CD4-positive, alpha-beta T cell treated with Interleukin-21 for 1 hour (primary cell): ENCODE data around the gene ZBTB7C.

ENCODE experiments used
- DNase-seq: peaks from one replicate; pipeline ENCODE4 v3.0.0-alpha.2; 2020

ZBTB7C gene

GRCh38 chr18:48003426-48004349, 405.5 kb downstream of the ZBTB7C start:
- no peak for DNase-seq

GRCh38 chr18:48002933-48003365, 406.2 kb downstream of the ZBTB7C start:
- no peak for DNase-seq

DNA sequence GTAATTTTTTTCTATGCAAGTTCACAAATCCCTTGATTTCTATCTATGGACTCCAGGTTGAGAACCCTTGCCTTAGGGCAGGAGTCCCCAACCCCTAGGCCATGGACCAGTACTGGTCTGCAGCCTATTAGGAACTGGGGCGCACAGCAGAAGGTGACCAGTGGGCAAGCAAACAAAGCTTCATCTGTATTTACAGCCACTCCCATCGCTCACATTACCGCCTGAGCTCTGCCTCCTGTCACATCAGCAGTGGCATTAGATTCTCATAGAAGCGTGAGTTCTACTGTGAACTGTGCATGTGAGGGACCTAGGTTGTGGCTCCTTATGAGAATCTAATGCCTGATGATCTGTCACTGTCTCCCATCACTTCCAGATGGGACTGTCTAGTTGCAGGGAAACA, 408.5 kb downstream of the ZBTB7C start:
- no peak for DNase-seq

DNA sequence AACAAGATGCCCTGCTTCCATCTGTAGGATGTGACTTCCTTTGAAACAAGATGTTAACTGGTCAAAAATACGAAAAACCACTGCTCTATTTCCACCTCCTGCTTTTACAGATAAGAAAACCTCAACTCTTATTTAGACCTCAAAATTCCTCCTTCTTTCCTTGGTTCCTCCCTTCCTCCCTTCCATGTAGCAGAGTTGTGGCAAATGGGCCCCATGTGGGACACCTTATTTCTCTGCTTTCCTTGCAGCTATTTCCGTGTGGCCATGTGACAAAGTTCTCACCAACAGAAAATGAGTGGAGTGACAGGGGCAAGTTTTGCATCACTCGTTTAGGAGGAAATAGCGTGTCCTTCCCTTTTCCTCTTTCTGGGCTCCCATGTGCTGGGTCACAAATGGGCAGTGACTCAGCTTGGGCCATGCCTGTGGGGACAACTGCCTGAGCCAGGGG, 409.4 kb downstream of the ZBTB7C start:
- DNase-seq = no peak

DNA sequence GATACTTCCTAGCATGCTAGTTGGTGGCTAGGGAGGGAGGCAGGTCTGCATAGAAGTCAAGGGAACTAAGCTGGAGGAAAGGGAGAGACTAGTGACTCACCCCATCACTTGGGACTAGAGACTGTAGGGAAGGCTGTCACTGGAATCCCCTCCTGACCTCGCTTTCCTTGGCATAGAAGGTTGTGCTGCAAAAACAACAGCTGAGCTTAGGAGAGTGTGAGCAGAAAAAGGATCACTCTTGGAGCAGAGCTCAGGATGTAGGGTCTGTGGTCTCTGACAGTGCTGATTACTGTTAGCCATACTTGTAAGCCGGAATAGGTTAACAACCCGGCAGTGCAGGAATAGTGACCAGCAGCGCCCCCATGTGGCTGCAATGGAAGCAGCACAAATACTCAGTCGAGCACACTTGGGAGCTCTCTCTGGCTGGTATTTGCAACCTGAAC, 411.8 kb downstream of the ZBTB7C start:
- no peak for DNase-seq

GRCh38 chr18:47996091-47996541, 413.1 kb downstream of the ZBTB7C start:
- no peak for DNase-seq

DNA sequence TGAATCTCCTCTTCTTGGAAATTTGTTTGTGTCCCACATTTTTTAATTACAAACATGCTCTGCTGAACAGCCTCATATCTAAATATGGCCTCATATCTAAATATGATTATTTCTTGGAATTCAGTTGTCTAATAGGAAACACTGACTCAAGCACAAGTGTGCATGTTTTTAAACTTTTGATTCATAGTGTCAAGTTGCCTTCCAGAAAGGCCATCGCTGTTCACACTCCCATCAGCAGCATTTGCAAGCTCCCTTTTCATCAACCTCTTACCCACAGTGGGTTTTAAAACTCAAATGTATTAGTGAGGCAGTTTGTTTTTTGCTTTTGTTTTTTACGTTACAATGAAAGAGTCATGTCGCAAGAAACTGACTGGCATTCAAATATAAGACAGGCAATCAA, 413.5 kb downstream of the ZBTB7C start:
- no peak for DNase-seq

GRCh38 chr18:47993409-47993808, 415.8 kb downstream of the ZBTB7C start:
- no peak for DNase-seq

DNA sequence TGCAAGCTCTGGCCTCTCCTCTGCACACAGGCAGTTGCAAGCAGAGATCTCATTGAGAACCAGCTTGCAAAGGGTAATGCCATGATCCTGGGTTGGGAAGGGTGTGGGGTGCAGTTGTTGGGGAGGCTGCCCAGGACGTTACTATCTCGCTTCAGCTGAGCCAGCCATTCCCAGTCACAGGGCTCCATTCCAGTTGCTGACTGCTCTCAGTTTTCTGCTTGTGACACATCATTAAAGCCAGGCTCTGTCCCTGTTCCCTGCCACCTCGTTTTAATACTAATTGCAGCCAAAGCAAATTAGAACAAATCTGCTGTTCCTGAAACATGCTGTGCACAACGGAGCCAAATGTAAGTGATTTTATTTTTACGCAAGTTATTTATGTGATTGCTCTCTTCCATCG, 416.2 kb downstream of the ZBTB7C start:
- DNase-seq = no peak

DNA sequence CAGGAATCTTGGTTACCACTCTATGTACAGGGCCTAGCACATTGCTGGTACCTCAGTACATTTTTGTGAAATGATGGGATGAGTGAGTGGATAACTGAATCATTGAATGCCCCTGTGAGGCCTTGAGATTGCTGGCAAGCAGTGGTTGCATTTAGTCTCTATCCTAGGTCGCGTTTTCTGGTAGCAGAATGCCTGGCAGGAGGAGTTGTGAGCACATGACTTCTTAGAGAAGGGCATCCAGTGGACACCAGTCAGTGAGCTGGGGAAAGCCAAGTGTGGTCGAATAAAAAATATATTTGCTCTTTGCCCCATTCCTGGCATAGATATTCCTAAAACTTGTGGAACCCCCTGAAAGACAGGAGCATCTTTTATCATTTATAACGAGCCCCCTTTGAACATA, 416.9 kb downstream of the ZBTB7C start:
- DNase-seq = no peak

DNA sequence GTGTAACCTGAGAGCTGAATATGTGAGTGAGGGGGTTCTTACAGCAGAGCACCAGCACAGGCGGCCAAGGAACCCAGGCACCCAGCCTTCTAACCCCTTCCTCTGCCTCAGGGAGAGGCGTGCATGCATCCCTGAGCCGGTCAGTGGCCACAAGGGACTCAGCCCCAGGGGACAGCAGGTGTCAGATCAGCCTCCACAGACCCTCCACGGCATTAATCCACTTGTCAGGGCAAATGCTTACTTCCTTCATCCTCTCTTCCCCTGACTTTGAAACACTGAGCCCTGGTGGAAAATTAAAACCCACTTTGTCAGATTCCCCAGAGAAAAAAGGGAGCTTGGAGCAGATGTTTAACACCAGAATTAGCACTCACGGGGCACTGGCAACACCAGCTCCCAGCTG, 418.2 kb downstream of the ZBTB7C start:
- DNase-seq = no peak

DNA sequence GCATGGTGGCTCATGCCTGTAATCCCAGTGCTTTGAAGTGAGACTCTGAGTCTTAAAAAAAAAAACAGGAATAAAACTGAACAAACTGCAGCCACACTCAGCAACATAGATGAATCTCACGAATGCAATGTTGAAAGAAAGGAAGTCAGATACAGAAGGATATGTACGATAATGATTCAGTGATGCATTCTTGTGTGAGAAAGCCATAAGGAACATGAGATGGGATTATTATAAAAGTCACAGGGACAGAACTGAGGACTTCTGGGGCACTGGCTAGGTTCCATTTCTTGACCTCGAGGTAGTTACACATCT, 421.8 kb downstream of the ZBTB7C start:
- no peak for DNase-seq

DNA sequence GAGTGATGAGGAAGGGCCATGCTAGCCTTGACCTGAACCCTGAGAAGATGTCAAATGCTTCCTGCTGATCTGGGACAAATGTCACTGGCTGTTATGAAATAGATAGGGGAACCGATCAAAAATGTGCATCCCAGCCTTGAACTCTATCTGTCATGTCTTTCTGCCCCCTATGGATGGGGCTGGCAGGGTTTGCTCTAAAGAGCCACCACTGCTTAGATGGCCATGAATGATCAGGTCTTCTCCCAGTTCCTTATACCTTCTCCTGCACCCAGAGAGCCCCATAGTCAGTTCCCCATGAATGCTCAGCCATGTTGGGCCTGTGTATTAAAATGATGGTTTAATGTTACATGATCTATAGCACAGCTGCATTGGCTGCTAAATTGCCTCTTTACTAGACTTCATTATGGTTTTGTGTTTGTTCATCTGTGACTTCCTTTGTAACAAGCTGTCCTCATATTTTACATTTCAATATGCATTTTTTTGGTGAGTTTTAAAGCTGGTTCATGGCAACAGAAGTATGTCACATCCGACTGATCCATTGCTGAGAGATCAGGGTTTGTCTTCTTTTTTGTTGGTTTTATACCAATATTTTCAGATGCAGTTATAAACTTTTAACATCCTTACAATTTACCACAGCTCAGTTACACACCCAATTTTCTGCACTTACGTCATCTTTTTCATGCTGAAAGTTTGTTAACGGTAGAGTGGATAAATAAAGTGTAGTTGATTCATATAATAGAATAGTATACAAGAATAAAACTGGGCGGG, 422.4 kb downstream of the ZBTB7C start:
- no peak for DNase-seq

DNA sequence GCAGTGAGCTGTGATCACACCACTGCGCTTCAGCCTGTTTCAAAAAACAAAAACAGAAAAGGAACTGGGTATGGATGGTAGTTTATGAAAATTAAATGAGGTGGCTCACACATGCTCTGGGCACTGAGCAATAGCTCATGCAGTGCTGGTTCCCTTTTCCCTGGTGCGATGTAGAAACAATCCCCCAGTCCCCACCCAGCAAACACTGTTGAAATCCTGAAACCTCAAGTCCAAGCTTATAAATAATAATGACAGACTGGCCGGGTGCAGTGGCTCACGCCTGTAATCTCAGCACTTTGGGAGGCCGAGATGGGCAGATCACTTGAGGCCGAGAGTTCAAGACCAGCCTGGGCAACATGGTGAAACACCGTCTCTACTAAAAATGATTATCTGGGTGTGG, 423.3 kb downstream of the ZBTB7C start:
- DNase-seq = peak; percentile 11

DNA sequence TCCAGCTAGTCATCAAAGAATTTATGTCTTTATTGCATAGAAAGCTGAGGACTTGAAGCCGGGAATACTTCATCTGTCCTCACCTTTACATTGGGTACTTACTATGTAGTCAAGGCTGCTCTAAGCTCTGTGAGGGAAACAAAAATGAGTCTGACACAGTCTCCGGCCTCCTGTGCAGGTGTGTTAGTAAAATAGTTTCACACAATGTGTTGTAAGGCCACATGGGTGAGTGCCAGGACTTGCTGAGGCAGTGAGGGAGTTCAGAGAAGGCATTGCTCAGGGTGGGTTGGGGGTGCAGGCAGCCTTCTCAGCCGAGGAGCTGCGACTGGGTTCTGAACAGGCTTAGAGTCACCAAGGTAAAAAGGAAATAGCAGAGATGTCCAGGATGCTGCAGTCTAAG, 424.2 kb downstream of the ZBTB7C start:
- DNase-seq = no peak

GRCh38 chr18:47983946-47984345, 425.2 kb downstream of the ZBTB7C start:
- DNase-seq = no peak

- DNase-seq = no peak
Measured at GRCh38 chr18:47983055-47983454, 426.1 kb downstream of the ZBTB7C start.

DNA sequence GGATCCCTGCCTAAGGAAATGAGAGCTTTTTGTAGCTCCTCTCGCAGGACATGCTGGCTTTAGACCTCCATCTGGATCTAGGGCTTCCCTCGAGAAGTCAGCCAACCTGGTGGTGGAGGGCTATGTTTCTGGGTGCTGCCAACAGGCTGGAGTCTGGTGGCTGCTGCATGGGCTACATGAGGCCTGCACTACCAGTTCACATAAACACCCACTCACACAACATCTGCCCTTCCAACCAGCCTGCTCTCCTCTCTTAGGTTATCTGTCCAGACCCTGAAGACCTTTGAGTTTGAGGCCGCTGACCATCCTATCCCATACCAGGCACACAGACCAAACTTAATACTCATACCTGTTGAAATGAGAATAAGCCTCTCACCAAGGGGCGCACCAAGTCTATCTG, 427.4 kb downstream of the ZBTB7C start:
- DNase-seq = no peak

- DNase-seq = no peak
Measured at GRCh38 chr18:47981320-47981719, 427.9 kb downstream of the ZBTB7C start.

GRCh38 chr18:47979611-47980200, 429.5 kb downstream of the ZBTB7C start:
- DNase-seq = no peak

- DNase-seq = no peak
Measured at GRCh38 chr18:47978603-47979002, 430.6 kb downstream of the ZBTB7C start.

GRCh38 chr18:47978141-47978540, 431.0 kb downstream of the ZBTB7C start:
- DNase-seq = no peak
